NT2/D1 (cell line): ENCODE data around the gene SMAP2.
A peak's percentile ranks its signal among the peaks of the same experiment; 100 is the strongest.

Experiments used
- DNase-seq: peaks from one replicate; pipeline ENCODE4 v3.0.0-alpha.2; 2011; ENCODE audit warnings: low read depth, low spot score
- H3K27me3 ChIP-seq: 2 replicates; pipeline ENCODE4 v1.6.0; 2011; ENCODE audit warnings: mild to moderate bottlenecking; ENCODE audit not compliant: insufficient read length, insufficient read depth
- H3K36me3 ChIP-seq: 2 replicates; pipeline ENCODE4 v1.6.1; 2011; ENCODE audit warnings: mild to moderate bottlenecking, low read length, mixed read lengths; ENCODE audit not compliant: insufficient read depth, insufficient read length
- H3K4me1 ChIP-seq: 2 replicates; pipeline ENCODE4 v1.5.1; 2011; ENCODE audit not compliant: insufficient read depth, insufficient read length
- H3K4me3 ChIP-seq: 2 replicates; pipeline ENCODE4 v1.5.1; 2011; ENCODE audit warnings: low read depth; ENCODE audit not compliant: insufficient read length
- H3K9ac ChIP-seq: 2 replicates; pipeline ENCODE4 v1.6.0; 2011; ENCODE audit warnings: low read depth; ENCODE audit not compliant: insufficient read length
- H3K9me3 ChIP-seq: 2 replicates; pipeline ENCODE4 v1.5.1; 2011; ENCODE audit warnings: mild to moderate bottlenecking, low read length; ENCODE audit not compliant: insufficient read depth
- SUZ12 ChIP-seq: IDR thresholded peaks from 2 replicates; pipeline ENCODE4 v1.6.1; 2011; ENCODE audit not compliant: insufficient read length, insufficient read depth; ENCODE audit errors: extremely low read depth
- YY1 ChIP-seq: IDR thresholded peaks from 2 replicates; pipeline ENCODE4 v1.6.1; 2011; ENCODE audit not compliant: insufficient read length, insufficient read depth
- ZNF274 ChIP-seq: IDR thresholded peaks from 2 replicates; pipeline ENCODE4 v1.6.1; 2011; ENCODE audit warnings: mild to moderate bottlenecking, low read depth, low read length

The SMAP2 gene

GRCh38 chr1:40432644-40433390 is 59.3 kb downstream of the SMAP2 start:
- Histone ChIP-seq H3K4me1 (no peaks in the 10 kb centered on the region), H3K36me3 (no peaks in the 10 kb centered on the region), H3K4me3 (no peak overlapping the region), H3K9me3 (no peaks in the 10 kb centered on the region), H3K9ac (no peak overlapping the region), H3K27me3 (no peaks in the 10 kb centered on the region)
- TF ChIP-seq YY1 (no peak), SUZ12 (no peak), ZNF274 (no peak)
- DNase-seq: no peak

GRCh38 chr1:40435471-40435870 is 61.9 kb downstream of the SMAP2 start:
- Histone ChIP-seq H3K4me1 (no peaks in the 10 kb centered on the region), H3K9me3 (no peaks in the 10 kb centered on the region), H3K36me3 (no peaks in the 10 kb centered on the region), H3K4me3 (no peak overlapping the region), H3K9ac (no peak overlapping the region), H3K27me3 (no peaks in the 10 kb centered on the region)
- no peak for DNase-seq
- TF ChIP-seq YY1 (no peak), ZNF274 (no peak), SUZ12 (no peak)

GRCh38 chr1:40435876-40436275 is 62.3 kb downstream of the SMAP2 start:
- Histone ChIP-seq H3K4me1 (no peaks in the 10 kb centered on the region), H3K36me3 (no peaks in the 10 kb centered on the region), H3K9me3 (no peaks in the 10 kb centered on the region), H3K9ac (no peak overlapping the region), H3K27me3 (no peaks in the 10 kb centered on the region), H3K4me3 (no peak overlapping the region)
- DNase-seq: no peak
- TF ChIP-seq ZNF274 (no peak), YY1 (no peak), SUZ12 (no peak)

GRCh38 chr1:40438391-40439015 is 65.0 kb downstream of the SMAP2 start:
- H3K36me3 ChIP-seq: no peaks in the 10 kb centered on the region
- no peak overlapping the region for H3K9ac ChIP-seq
- TF ChIP-seq SUZ12: no peak
- no peak for TF ChIP-seq YY1
- TF ChIP-seq ZNF274: no peak
- no peak for DNase-seq
- H3K4me1 ChIP-seq: no peaks in the 10 kb centered on the region
- H3K27me3 ChIP-seq: no peaks in the 10 kb centered on the region
- H3K9me3 ChIP-seq: no peaks in the 10 kb centered on the region
- no peak overlapping the region for H3K4me3 ChIP-seq

- Histone ChIP-seq H3K27me3 (no peaks in the 10 kb centered on the region), H3K9me3 (peaks cover under 1% of the 10 kb centered on the region; the same call in 1 of the 2 replicates), H3K9ac (no peak overlapping the region), H3K4me3 (no peak overlapping the region), H3K36me3 (no peaks in the 10 kb centered on the region), H3K4me1 (no peaks in the 10 kb centered on the region)
- DNase-seq: no peak
- no peak for TF ChIP-seq ZNF274
- no peak for TF ChIP-seq SUZ12
- TF ChIP-seq YY1: no peak
Observed at GRCh38 chr1:40439247-40439646, 65.7 kb downstream of the SMAP2 start.

- Histone ChIP-seq H3K4me1 (peaks cover 3% of the 10 kb centered on the region), H3K4me3 (peak within 1 kb of the TSS; percentile 76), H3K36me3 (peaks cover 8% of the 10 kb centered on the region), H3K9me3 (peaks cover 67% of the 10 kb centered on the region), H3K27me3 (no peaks in the 10 kb centered on the region), H3K9ac (peak within 1 kb of the TSS; percentile 85)
- peak; percentile 93 for DNase-seq
- no peak for TF ChIP-seq YY1
- TF ChIP-seq SUZ12: no peak
- TF ChIP-seq ZNF274: no peak
Observed at GRCh38 chr1:40449684-40450494, 76.4 kb downstream of the SMAP2 start, which contains the start of gene ZFP69B. Gene ZFP69B (plus strand): TSS chr1:40450476. CDS start chr1:40450962, 486 bp downstream.
